VCaP (cell line): ENCODE data around the gene ADAMTS20.

Experiments
- H3K27ac ChIP-seq: fragments of 450-650 bp; 2 replicates; pipeline ENCODE4 v1.5.1; 2017
- TF ChIP-seq, protein P1 (sequence below): fragments of 450-650 bp; conservative IDR thresholded peaks from 2 replicates; pipeline ENCODE4 v1.5.1; 2017; ENCODE audit warnings: mild to moderate bottlenecking, moderate library complexity

The ADAMTS20 gene

DNA sequence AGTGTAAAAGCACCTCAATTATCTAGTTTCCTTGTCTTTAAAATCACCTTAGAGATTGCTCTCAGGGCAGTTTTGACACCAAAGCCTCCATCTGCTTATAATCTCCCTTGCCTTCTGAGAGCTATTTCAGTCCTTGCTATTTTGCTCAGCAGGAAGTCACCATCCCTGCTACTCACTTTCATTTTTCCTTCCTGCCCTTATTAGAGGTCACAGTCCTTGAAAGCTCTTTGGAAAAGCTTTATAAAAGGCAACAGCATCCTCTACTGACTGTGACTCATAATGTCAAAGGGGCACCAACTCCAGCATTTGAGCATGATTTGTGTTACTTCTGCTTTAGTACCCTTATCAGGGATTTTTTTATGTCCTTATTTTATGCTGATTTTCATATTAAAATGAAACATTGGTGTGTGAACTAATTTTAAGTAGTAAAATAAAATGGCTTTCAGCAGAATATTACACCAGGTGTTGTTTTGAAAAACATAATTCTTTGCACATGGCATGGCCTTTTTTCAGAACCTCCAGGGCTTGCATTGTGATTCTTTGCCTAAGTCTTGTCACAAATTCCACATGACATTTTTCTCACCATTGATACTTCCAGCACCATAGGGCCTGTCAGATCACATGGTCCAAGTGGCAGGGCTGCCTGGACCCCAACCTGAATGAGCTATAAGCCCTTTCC lies 213.0 kb downstream of the ADAMTS20 start:
- H3K27ac ChIP-seq = no peak overlapping the region
- TF ChIP-seq, protein P1, sequence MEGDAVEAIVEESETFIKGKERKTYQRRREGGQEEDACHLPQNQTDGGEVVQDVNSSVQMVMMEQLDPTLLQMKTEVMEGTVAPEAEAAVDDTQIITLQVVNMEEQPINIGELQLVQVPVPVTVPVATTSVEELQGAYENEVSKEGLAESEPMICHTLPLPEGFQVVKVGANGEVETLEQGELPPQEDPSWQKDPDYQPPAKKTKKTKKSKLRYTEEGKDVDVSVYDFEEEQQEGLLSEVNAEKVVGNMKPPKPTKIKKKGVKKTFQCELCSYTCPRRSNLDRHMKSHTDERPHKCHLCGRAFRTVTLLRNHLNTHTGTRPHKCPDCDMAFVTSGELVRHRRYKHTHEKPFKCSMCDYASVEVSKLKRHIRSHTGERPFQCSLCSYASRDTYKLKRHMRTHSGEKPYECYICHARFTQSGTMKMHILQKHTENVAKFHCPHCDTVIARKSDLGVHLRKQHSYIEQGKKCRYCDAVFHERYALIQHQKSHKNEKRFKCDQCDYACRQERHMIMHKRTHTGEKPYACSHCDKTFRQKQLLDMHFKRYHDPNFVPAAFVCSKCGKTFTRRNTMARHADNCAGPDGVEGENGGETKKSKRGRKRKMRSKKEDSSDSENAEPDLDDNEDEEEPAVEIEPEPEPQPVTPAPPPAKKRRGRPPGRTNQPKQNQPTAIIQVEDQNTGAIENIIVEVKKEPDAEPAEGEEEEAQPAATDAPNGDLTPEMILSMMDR = peak; percentile 90

DNA sequence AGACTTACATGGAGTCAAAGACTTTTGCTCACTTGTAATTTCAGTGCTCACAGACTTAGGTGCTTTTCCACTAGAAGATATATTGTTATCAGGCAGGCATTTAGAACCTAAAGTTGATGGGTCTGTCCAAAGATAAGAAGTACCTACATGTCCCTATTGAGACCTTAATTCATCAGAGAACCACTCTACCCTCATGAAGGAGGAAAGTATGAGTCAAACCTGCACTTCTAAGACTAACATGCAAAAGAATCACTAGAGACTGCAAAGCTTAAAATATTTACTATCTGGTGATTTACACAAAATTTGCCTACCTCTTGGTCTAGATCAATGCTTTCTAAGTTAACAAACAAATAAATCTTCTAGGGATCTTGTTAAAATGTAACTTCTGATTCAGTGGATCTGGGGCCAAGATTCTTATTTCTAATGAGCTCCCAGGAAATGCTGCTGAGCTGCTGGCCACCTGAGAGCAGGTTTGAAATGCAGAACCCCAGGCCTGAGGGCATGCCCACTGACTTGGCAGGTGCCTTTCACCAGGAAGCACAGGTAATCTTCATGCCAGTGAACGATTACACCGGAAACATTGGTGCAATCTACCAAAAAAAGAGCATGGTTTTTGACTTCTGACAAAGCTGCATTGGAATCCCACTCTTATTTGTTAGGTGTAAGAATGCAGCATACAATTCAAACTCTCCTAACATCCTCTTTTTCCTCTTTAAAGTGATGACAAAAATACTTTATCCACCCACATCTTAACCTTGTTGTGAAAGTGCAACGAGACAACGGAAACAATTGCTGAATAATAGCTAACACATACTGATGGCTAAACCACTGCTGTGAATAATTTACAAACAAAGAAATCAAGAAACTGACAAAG lies 214.2 kb downstream of the ADAMTS20 start:
- TF ChIP-seq, protein P1 = no peak
- H3K27ac ChIP-seq = no peak overlapping the region

DNA sequence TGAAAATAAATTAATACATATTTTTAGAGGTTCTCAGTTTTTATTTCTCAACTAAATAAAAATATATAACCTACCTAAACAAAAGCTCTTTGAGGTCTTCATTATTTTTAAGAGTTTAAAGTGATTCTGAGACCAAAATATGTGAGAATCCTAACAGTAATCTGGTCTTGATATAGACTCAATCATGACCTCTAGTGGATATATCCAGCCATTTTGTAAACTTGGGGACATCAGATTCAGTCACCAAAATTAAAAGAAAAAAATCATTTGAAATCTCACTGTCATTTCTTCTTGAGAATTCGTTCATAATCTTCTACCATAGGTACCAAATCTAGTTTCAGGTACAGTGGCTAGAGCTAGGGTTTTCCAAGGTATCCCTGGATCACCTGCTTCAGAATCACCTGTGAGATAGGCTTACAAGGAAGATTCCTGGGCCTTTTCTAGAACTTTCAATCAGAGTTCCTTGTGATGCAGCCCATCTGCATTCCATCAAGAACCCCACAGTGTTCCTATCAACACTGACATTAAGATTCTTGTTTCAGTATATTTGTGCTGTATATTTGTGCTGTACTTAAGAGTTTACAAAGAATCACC lies 214.9 kb downstream of the ADAMTS20 start:
- TF ChIP-seq, protein P1 = peak; percentile 81

DNA sequence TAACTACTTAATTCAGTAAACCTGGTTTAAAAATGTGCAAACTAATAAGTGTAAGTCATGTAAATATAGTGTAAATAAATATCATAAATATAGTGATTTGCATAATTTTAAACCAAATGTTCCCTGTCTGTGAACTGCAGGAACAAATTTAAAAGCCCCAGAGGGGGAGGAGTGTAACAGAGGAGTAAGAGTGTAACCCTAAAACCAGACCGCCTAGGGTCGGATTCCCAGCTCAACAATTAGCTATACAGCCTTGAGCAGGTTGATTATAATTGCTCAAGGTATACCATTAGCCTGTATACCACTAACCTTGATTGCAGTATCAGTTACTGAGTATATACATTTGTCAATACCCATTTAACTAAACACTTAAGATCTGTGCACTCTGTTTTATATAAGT lies 218.4 kb downstream of the ADAMTS20 start:
- H3K27ac ChIP-seq = no peak overlapping the region
- TF ChIP-seq, protein P1 = no peak

More for the DNA sequence above, 214.9 kb downstream of the ADAMTS20 start:
- H3K27ac ChIP-seq = no peak overlapping the region

DNA sequence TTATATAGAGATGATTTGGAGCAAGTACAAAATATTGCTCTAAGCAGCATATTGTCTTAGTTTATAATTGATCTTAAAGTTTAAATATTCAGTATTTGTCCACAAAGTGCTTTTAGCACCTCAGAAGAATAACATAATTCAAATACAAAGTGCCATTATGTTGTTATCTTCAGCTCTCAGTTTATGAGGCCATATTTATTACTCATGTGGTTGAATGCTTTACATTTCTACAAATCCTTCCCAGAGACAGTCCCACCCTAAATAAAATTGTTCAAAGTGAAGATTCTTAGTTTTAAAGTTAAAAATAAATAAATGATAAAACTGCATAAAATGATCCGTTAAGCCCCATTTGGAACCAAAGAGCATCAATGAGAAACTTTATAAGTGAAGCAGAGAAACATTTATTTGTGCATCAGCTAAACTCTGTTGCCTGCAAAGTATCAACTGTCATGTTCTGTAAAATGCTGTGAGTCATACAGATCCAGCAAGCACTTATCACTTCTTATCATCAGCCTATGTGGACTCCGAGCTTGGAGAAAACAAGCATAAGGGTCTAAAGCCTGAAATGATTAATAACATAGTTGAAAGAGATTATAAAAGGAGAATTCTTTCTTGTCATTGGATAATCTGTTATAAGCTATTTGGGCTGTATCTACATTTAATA lies 218.9 kb downstream of the ADAMTS20 start:
- TF ChIP-seq, protein P1 = no peak
- H3K27ac ChIP-seq = no peak overlapping the region

DNA sequence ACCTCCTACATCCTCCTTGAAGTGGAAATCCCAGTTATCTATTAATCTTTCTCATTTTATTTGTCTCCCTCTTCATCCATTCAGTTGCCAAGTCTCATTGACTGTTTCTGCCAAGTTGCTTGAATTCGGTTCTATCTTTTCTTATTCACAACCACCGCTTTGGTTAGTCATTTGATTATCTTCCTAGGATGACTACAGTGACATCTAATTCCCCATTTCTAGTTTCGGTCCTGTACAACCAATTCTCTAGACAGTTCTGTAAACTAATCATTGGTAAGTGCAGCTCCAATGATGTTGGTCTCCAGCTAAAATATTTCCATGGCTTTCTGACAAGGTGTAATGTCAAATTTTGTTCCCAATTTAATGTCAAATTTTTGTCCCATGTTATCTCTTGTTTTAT lies 220.1 kb downstream of the ADAMTS20 start:
- TF ChIP-seq, protein P1 = no peak

DNA sequence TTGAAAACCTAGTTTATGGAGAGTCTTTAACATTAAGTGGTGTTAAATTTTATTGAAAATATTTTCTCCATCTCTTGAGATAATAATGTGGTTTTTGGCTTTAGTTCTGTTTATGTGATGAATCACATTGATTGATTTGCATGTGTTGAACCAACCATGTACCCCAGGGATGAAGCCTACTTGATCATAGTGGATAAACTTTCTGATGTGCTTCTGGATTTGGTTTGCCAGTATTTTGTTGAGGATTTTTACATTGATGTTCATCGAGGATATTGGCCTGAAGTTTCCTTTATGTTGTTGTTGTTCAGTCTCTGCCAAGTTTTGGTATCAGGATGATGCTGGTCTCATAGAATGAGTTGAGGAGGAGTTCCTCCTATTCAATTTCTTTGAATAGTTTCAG lies 222.6 kb downstream of the ADAMTS20 start:
- H3K27ac ChIP-seq = no peak overlapping the region
- TF ChIP-seq, protein P1 = no peak

More for the DNA sequence above, 220.1 kb downstream of the ADAMTS20 start:
- H3K27ac ChIP-seq = no peak overlapping the region
